MM.1S (cell line): ENCODE measurements around the gene DIRAS3.
A peak's percentile ranks its signal among the peaks of the same experiment; 100 is the strongest.
"Not testable (repeated sequence)": the region's sequence is repeated elsewhere in the genome, so short reads cannot be mapped to it uniquely, and the experiment has no call there.

Experiments
- DNase-seq: peaks from one replicate; pipeline ENCODE4 v3.0.0-alpha.2; 2015
- H2AFZ ChIP-seq: fragments of 300-600 bp; sonication (generic); 2 replicates; pipeline ENCODE4 v1.6.0; 2016; ENCODE audit warnings: antibody characterized with exemption, low read length
- H3F3A ChIP-seq: fragments of 300-600 bp; sonication (generic); 2 replicates; pipeline ENCODE4 v1.6.1; 2016; ENCODE audit warnings: mild to moderate bottlenecking, antibody characterized with exemption, low read length, moderate library complexity, mixed read lengths; ENCODE audit not compliant: insufficient read depth
- H3K27ac ChIP-seq: fragments of 300-600 bp; sonication (generic); 2 replicates; pipeline ENCODE4 v1.5.1; 2016; ENCODE audit warnings: mild to moderate bottlenecking, low read length
- H3K27me3 ChIP-seq: fragments of 300-600 bp; sonication (generic); replicated peaks from 2 replicates; pipeline ENCODE4 v1.6.0; 2016; ENCODE audit warnings: low read length; ENCODE audit not compliant: insufficient read depth
- H3K36me3 ChIP-seq: fragments of 300-600 bp; sonication (generic); replicated peaks from 2 replicates; pipeline ENCODE4 v1.6.1; 2016; ENCODE audit warnings: mild to moderate bottlenecking, low read length, mixed read lengths; ENCODE audit not compliant: insufficient read depth
- H3K4me1 ChIP-seq: fragments of 300-600 bp; sonication (generic); 2 replicates; pipeline ENCODE4 v1.6.1; 2016; ENCODE audit warnings: low read length, mixed read lengths
- H3K4me2 ChIP-seq: fragments of 300-600 bp; sonication (generic); 2 replicates; pipeline ENCODE4 v1.6.0; 2016; ENCODE audit warnings: low read depth, low read length
- H3K4me3 ChIP-seq: fragments of 300-600 bp; sonication (generic); 2 replicates; pipeline ENCODE4 v1.5.1; 2016; ENCODE audit warnings: low read length, mixed read lengths
- H3K79me2 ChIP-seq: fragments of 300-600 bp; sonication (generic); 2 replicates; pipeline ENCODE4 v1.6.1; 2016; ENCODE audit warnings: mixed run types, low read length, mixed read lengths
- H3K9ac ChIP-seq: fragments of 300-600 bp; sonication (generic); 2 replicates; pipeline ENCODE4 v1.6.1; 2016; ENCODE audit warnings: low read length, mixed read lengths
- H3K9me2 ChIP-seq: fragments of 300-600 bp; sonication (generic); replicated peaks from 2 replicates; pipeline ENCODE4 v1.6.1; 2016; ENCODE audit warnings: mild to moderate bottlenecking, low read length, mixed read lengths; ENCODE audit not compliant: insufficient read depth
- H3K9me3 ChIP-seq: fragments of 300-600 bp; sonication (generic); replicated peaks from 2 replicates; pipeline ENCODE4 v1.6.1; 2016; ENCODE audit warnings: mild to moderate bottlenecking, low read length, mixed read lengths; ENCODE audit not compliant: insufficient read depth
- H4K20me1 ChIP-seq: fragments of 300-600 bp; sonication (generic); 2 replicates; pipeline ENCODE4 v1.6.1; 2016; ENCODE audit warnings: mild to moderate bottlenecking, low read length, moderate library complexity, mixed read lengths; ENCODE audit not compliant: insufficient read depth
- CTCF ChIP-seq: fragments of 300-600 bp; sonication (generic); IDR thresholded peaks from 2 replicates; pipeline ENCODE4 v1.5.1; 2016; ENCODE audit warnings: antibody characterized with exemption, low read length, mixed read lengths
- EZH2 ChIP-seq: fragments of 300-600 bp; sonication (generic); optimal IDR thresholded peaks from 2 replicates; pipeline ENCODE3; 2017; ENCODE audit warnings: low read depth, mild to moderate bottlenecking, antibody characterized with exemption, low read length, mixed read lengths
- EZH2phosphoT487 ChIP-seq: fragments of 300-600 bp; sonication (generic); IDR thresholded peaks from 2 replicates; pipeline ENCODE4 v1.6.1; 2018; ENCODE audit warnings: antibody characterized with exemption, low read length

Gene DIRAS3

GRCh38 chr1:68010543-68010942, 39.9 kb downstream of the DIRAS3 start:
- Histone ChIP-seq H3K9me2 (no peaks in the 10 kb centered on the region), H3K27ac (no peak overlapping the region), H3K27me3 (no peaks in the 10 kb centered on the region), H3F3A (no peaks in the 10 kb centered on the region), H3K36me3 (no peaks in the 10 kb centered on the region), H3K9ac (no peak overlapping the region), H4K20me1 (no peaks in the 10 kb centered on the region), H2AFZ (no peak overlapping the region), H3K9me3 (no peaks in the 10 kb centered on the region), H3K79me2 (no peaks in the 10 kb centered on the region), H3K4me1 (no peaks in the 10 kb centered on the region), H3K4me3 (no peak overlapping the region), H3K4me2 (no peak overlapping the region)
- no peak for TF ChIP-seq EZH2phosphoT487
- no peak for TF ChIP-seq EZH2
- no peak for TF ChIP-seq CTCF
- no peak for DNase-seq

- Histone ChIP-seq H3K9me3 (no peaks in the 10 kb centered on the region), H3K4me2 (no peak overlapping the region), H3K4me1 (no peaks in the 10 kb centered on the region), H3K79me2 (no peaks in the 10 kb centered on the region), H3K27me3 (no peaks in the 10 kb centered on the region), H3K4me3 (no peak overlapping the region), H3K9me2 (no peaks in the 10 kb centered on the region), H3K36me3 (no peaks in the 10 kb centered on the region), H3K27ac (no peak overlapping the region), H2AFZ (no peak overlapping the region), H3K9ac (no peak overlapping the region), H3F3A (no peaks in the 10 kb centered on the region), H4K20me1 (no peaks in the 10 kb centered on the region)
- TF ChIP-seq CTCF = 0 out of 2 replicates have a peak, but pooled peaks have one; percentile 5
- no peak for TF ChIP-seq EZH2phosphoT487
- TF ChIP-seq EZH2 = no peak
- DNase-seq = no peak
These were observed 40.3 kb downstream of the DIRAS3 start for GRCh38 chr1:68010090-68010489.

- not testable (repeated sequence) for H3K9me2 ChIP-seq, H3K9ac ChIP-seq, H3K79me2 ChIP-seq, H3K27ac ChIP-seq, H3K36me3 ChIP-seq, H2AFZ ChIP-seq, DNase-seq, H3K4me3 ChIP-seq, H3K4me2 ChIP-seq, H3K9me3 ChIP-seq, H4K20me1 ChIP-seq, H3F3A ChIP-seq, H3K27me3 ChIP-seq, H3K4me1 ChIP-seq
These were observed 46.8 kb downstream of the DIRAS3 start for GRCh38 chr1:68003626-68004025.

DNA sequence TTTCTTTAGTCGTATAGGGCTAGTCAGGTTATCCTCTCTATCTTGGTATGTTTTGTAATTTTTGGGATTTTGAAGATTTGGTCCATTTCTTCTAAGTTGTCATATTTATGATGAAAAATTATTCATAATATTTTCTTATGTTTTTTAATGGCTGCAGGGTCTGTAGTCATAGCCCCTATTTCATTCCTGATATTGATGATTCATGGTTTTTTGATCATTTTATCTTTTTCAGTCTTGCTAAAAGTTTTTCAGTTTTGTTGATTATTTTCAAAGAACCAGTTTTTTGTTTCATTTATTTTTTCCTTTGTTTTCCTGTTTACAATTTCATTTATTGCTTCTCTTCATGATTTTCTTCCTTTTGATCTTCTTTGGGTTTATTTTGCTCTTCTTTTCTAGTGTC, 50.2 kb downstream of the DIRAS3 start:
- Histone ChIP-seq H3K4me3 (no peak overlapping the region), H3K9ac (no peak overlapping the region), H3K27me3 (no peaks in the 10 kb centered on the region), H3K4me2 (no peak overlapping the region), H2AFZ (no peak overlapping the region), H3K9me2 (no peaks in the 10 kb centered on the region), H3F3A (no peaks in the 10 kb centered on the region), H3K79me2 (no peaks in the 10 kb centered on the region), H3K9me3 (no peaks in the 10 kb centered on the region), H3K36me3 (no peaks in the 10 kb centered on the region), H3K27ac (no peak overlapping the region), H3K4me1 (no peaks in the 10 kb centered on the region), H4K20me1 (no peaks in the 10 kb centered on the region)
- DNase-seq = no peak
- TF ChIP-seq CTCF = no peak
- no peak for TF ChIP-seq EZH2
- no peak for TF ChIP-seq EZH2phosphoT487
